ENCODE results near the gene DRG1.
A peak's percentile ranks its signal among the peaks of the same experiment; 100 is the strongest.
"Not testable (repeated sequence)": the region's sequence is repeated elsewhere in the genome, so short reads cannot be mapped to it uniquely, and the experiment has no call there.

The DRG1 gene

DNA sequence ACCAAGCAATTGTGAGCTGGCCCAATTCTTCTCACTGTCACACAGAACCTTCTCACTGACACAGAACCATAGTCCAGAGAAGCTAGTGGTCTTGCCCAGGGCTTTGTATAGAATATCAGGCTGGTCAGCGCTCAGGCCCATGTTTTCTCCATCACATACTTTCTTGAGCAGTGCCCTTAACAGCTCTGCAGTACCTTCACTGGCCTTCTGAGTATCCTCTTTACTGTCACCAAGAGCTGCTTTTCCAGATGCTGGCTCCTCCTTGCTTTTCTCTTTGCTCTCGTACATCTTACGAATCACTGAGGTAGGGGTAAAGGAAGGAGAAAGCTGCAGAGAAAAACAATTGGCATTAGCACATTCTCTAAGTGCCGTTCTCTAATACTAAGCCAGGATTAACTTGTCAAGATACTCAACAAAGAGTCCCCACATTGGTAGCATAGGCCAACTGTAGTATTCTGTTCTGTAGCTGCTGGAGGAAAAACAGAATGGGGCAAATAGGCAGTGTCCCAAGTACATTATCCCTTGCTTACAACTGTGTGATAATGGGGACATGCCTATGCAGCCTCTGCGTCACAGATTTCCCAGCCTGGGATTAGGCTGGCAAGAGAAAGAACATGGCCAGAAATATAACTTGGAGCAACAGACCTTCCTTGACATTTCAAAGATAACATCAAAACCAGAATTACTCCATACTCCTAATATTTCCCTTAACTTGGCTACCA is 43.5 kb downstream of the DRG1 start:
- DNase-seq (ENCODE audit: low read depth), result peak; percentile 77

DNA sequence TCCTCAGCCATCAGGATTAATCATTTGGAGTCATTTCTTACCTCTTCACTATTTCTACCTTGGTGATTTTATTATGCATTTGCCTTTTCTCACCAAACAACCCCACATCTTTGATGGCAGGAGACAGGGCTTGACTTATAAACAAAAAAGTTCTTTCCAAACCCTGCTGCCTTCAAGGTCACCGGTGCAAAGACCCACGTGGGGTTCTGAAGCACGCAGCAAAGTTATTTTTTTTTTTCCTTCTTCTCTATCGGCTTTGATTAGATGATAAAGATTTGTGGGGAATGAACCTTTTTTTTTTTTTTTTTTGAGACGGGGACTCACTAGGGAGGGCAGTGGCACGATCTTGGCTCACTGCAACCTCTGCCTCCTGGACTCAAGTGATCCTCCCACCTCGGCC is 44.1 kb downstream of the DRG1 start:
- no peak for DNase-seq (ENCODE audit: low read depth)

DNA sequence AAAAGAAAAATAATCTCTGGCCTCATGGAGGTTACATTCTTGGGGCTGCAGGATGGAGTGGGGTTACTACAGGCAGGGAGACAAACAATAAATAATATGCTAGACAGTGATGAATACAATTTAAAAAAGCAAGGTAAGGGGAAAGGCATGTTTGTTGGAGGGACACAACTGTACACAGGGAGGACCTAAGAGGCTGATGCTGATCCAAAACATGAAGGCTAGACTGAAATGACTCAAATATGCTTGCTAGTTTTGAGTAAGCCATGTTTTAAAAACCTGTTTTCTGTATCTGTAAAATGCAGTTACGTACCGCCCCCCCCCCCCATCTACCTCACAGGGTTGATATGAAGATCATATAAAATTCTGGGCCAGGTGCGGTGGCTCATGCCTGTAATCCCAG is 46.2 kb downstream of the DRG1 start:
- no peak for DNase-seq (ENCODE audit: low read depth)

DNA sequence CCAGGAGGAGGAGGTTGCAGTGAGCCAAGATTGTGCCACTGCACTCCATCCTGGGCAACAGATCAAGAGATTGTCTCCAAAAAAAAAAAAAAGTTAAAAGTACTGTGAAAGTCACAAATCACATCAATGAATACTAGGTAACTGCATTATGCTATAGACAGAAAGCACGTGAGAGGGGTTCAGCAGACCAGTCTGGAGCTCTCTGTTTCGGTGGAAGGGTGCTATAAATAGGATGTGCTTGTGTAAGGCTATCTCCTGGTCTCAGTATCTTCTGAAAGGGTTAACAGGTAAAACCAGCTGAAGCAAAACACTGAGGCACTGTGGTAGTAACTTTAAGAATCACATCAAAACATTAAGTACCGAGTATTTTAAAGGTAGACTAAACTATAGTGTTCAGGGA is 46.8 kb downstream of the DRG1 start:
- no peak for DNase-seq (ENCODE audit: low read depth)

DNA sequence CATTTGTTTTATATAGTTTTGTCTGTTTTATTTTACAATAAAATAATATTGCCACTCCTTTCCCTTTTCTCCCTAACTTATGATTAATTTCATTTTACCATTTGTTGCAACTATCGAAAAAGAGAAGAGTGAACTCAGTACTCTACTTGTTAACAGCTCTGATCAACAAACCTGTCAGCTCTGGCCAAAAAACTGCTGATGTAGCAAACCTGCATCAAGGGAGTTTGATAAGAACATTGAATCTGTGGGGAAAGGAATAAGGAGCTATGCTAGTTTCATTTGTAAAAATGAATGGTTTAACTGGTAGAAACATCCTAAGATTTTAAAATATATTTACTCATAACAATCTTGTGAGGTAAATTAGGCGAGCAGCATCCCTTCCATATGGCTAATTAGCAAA is 47.4 kb downstream of the DRG1 start:
- DNase-seq (ENCODE audit: low read depth), result no peak

DNA sequence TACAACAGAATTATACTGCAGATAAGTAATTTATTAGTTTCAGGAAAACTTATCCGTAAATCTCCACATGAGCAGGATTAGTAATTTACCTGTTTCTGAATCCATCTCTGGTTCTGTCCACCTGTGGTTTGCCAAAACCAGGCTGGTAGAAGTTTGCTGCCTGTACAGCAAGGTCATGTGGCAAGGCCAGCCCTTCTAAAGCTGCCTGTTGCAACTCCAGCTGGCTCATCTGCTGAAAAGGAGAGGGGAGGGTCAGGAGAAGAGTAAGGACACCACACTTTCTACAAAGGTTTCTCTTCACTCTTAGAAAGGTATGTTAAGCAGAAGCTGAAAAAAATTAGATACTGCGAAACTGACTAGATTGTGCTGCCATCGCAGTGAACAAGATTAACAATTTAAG is 47.9 kb downstream of the DRG1 start:
- DNase-seq (ENCODE audit: low read depth), result peak; percentile 14

DNA sequence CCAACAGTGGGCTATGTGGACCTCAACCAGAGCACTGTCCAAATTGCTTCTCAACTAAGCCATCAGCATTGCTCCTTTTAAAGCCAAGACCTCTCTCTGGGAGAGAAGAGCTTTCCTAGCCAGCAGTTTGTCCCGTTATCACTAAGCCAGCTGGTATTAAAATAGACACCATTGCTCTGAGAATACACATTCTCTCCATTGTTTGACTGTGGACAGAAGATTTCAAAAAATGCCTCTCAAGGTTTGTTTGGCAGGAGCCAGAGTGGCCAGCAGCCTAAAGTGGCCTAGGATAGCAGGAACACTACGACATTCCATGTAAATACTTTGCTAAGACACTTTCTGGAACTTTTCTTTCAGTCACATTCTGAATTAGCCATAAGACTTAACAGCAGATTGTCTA is 49.0 kb downstream of the DRG1 start:
- no peak for DNase-seq (ENCODE audit: low read depth)

DNA sequence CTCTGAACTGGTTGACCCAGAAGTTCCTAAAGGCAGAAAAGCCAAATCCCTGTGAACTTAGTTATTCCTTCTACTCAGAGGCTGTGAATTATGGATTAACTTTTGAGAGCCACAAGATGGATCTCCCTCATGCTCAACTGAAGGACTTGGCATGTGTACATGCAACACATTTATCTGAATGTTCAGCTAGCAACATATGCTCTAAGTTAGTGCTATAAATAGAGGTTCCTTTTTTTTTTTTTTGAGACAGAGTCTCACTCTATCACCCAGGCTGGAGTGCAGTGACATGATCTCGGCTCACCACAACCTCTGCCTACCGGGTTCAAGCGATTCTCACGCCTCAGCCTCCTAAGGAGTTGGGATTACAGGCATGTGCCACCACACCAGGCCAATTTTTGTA is 50.1 kb downstream of the DRG1 start:
- no peak for DNase-seq (ENCODE audit: low read depth)

DNA sequence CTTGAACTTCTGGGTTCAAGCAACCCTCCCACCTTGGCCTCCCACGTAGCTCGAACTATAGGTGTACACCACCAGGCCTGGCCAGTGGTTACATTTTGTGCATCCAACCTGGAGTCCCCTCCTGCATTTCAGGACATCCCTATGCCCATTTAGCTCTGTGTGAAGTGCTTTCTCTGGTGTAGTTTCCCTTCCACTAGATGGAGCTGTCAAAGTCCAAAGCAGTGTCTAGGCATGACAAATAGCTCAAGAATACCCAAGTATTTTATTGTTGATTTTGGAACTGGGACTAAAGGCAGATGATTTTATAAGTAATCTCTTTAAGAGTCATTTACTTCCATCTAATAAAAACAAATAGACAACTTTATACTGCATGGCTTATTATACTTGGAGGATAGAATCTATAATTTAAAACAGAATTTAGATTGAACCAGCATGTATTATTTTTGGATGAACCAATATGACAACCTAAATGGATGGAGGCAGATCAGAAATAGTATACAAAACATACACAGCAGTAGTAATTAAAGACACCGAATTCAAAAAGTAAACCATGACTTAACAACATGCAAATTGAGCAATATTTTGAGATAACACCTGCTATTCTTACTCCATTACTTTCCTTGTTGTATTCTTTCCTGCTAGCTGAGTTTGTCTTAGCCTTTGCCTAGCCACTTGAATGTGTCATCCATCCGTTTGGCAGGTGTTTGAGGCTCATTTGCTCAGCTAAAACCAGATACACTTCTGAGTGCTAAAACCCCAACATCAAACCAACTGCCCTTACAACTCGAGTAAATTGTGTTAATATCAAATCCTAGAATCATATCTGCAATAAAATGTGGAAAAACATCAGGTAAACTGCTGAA is 52.5 kb downstream of the DRG1 start:
- peak; percentile 57 for DNase-seq (ENCODE audit: low read depth)

DNA sequence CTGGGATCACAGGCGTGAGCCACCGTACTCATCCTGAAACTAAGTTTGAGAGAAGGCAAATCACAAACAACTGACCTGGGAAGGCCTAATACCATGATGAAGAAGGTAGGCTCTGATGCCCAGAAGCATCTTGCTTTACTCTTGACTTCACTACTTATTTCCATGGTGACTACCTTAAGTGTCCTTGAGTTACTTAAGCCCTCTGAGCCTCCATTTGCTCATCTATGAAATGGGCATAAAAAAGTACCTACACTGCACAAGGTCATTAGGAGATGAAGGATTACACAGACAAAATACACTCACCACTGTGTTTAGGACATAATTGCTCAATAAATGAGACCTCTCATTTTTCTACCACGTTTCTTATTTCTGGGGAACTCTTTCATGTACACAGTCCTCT is 62.3 kb downstream of the DRG1 start:
- no peak for DNase-seq (ENCODE audit: low read depth)

DNA sequence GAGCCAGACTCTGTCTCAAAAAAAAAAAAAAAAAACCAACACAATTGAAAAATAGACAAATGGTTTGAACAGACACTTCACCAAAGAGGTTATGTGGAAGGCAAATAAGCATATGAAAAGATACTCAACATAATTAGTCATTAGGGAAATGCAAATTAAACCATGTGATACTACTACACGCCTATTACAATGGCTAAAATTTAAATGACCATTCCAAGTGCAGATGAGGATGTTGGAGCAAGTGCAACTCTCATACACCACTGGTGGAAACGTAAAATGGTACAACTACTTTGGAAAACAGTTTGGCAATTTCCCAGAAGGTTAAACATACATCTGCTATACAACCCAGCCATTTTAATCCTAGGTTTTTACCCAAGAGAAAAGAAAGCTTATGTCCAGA is 65.9 kb downstream of the DRG1 start:
- DNase-seq (ENCODE audit: low read depth), result no peak

DNA sequence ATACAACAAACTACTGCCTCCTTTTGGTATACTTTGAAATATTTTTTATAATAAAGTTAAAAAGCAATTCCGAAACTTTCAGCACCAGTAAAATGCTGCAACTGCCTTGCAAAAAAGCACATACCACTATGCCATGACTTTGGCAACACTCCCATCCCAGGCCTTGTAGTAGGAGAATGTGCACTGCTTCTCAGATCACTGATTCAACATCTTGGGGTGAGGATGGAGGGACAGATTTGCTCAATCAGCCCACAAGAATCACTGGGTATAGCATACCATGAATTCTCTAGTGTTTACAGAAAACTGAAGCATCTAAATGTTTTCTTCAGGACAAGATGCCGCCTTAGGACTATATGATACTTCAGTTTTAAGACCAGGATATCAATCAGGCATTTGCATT is 75.3 kb downstream of the DRG1 start:
- peak; percentile 98 for DNase-seq (ENCODE audit: low read depth)

DNA sequence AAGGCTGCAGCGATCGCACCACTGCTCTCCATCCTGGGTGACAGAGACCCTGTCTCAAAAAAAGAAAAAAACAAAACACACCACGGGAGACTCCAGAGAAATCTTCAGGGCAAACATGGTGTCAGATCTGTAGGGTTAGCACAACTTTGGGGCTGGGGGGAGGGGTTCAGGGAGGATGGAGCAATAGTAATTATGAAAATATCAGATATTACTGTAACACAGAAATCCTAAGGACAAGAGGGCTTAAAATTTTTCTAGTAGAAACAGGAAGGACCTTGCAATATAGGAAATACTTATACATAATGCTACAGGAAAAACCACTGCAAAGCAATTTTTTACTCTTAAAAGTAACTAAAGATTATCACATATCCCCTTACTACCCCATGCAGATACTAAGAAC is 76.4 kb downstream of the DRG1 start:
- DNase-seq (ENCODE audit: low read depth), result no peak

DNA sequence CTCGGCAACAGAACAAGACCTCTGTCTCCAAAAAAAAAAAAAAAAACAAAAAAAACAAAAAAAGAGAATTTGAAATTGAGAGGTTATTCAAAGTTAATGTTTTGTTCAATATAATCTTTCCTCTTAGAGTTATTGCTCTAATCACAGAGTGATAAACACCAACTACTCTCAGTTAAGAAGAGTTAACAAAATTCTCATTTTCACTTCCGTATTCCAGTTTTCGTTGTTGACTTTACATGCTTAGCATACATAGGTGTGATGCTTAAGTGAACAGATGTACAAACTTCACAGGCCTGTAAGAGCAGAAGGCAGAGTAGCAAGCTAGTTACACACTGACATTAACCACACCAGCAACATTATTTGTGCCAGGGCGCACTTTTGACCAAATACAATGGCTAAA is 77.9 kb downstream of the DRG1 start:
- no peak for DNase-seq (ENCODE audit: low read depth)

DNA sequence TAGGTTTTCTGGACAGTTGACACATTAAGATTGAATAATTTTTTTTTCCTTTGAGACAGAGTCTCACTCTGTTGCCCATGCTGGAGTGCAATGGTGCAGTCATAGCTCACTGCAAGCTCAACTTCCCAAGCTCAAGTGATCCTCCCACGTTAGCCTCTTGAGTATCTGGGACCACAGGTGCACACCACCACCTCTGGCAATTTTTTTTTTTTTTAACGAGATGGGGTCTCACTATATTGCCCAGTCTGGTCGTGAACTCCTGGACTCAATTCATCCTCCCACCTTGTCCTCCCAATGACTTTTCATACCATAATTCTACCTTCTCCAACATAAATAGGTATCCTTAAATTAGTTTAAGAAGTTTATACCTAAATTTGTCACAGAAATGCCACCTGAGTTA is 81.7 kb downstream of the DRG1 start:
- no peak for DNase-seq (ENCODE audit: low read depth)

DNA sequence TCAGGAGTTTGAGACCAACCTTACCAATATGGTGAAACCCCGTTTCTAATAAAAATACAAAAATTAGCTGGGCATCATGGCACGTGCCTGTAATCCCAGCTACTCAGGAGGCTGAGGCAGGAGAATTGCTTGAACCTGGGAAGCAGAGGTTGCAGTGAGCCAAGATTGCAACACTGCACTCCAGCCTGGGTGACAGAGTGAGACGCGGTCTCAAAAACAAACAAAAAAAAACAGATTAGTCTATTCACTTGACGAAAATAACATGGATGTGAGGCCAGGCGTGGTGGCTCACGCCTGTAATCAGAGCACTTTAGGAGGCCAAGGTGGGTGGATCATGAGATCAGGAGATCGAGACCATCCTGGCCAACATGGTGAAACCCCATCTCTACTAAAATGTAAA is 83.1 kb downstream of the DRG1 start:
- DNase-seq (ENCODE audit: low read depth), result not testable (repeated sequence)
